Activated gamma-delta T cell (primary cell): Measurements from ENCODE around the gene TRIM17.

Experiments
- DNase-seq: peaks from one replicate; lab custom pipeline; 2025; lab: John Stamatoyannopoulos, UW

TRIM17 gene

GRCh38 chr1:228367798-228368791, 48.6 kb downstream of the TRIM17 start:
- no peak for DNase-seq

GRCh38 chr1:228366866-228367741, 49.6 kb downstream of the TRIM17 start:
- DNase-seq, result no peak

GRCh38 chr1:228366062-228366865, 50.4 kb downstream of the TRIM17 start:
- DNase-seq, result no peak

GRCh38 chr1:228365271-228366061, 51.2 kb downstream of the TRIM17 start:
- no peak for DNase-seq

GRCh38 chr1:228364706-228365213, 51.9 kb downstream of the TRIM17 start:
- no peak for DNase-seq

- no peak for DNase-seq
Observed at GRCh38 chr1:228364068-228364705, 52.5 kb downstream of the TRIM17 start.

GRCh38 chr1:228363686-228364067, 53.0 kb downstream of the TRIM17 start:
- DNase-seq, result no peak

- no peak for DNase-seq
Observed at GRCh38 chr1:228362884-228363450, 53.7 kb downstream of the TRIM17 start.

GRCh38 chr1:228362141-228362883, 54.3 kb downstream of the TRIM17 start:
- DNase-seq, result no peak

GRCh38 chr1:228361314-228362140, 55.1 kb downstream of the TRIM17 start:
- no peak for DNase-seq

- DNase-seq, result no peak
Observed at GRCh38 chr1:228360533-228361313, 55.9 kb downstream of the TRIM17 start.

GRCh38 chr1:228359613-228360532, 56.8 kb downstream of the TRIM17 start:
- no peak for DNase-seq

GRCh38 chr1:228358764-228359612, 57.7 kb downstream of the TRIM17 start:
- no peak for DNase-seq

- no peak for DNase-seq
Observed at GRCh38 chr1:228358039-228358763, 58.5 kb downstream of the TRIM17 start.
